OCI-LY3 (cell line): ENCODE results near the gene PATJ.

Experiments
- CTCF ChIP-seq: fragments of 200-600, 300-600 bp; sonication (generic); IDR thresholded peaks from 2 replicates; pipeline ENCODE4 v1.5.1; 2014; ENCODE audit warnings: antibody characterized with exemption, low read length, low read depth
- EZH2phosphoT487 ChIP-seq: fragments of 200-600 bp; shearing (Covaris generic); IDR thresholded peaks from 2 replicates; pipeline ENCODE4 v1.6.1; 2018; ENCODE audit warnings: antibody characterized with exemption, mixed run types, low read depth

DNA sequence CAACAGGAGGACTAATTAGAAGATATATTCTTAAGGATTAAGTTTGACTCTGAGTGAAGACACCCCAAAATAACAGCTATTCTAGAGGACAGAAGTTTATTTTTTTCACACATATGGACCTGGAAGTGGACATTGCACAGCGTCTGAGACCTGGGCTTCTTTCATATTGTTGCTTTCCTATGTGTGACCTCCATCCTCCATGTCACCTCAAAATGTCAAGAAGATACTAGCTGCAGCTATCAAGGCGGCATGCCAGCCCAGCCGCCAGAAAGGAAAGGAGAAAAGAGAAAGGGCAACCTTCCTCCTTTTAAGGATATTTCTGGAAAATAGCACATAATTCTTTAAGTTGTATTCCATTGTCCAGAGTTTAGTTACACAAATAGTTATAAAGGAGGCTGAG lies 220.4 kb downstream of the PATJ start:
- TF ChIP-seq CTCF: no peak
- TF ChIP-seq EZH2phosphoT487: no peak
